HepG2 (cell line): ENCODE data around the gene POLR3F. TPM values are rescaled to one million over a fixed set of nuclear protein-coding genes. Genes with fewer than 3 reads are reported as not detected.

Experiments used
- ARID5B ChIP-seq: IDR thresholded peaks from 2 replicates; pipeline ENCODE4 v1.4.0; 2020; ENCODE audit warnings: mild to moderate bottlenecking, missing genetic modification reagents
- ARNT ChIP-seq: fragments of 450-650 bp; IDR thresholded peaks from 2 replicates; pipeline ENCODE4 v1.6.1; 2017
- CC2D1A ChIP-seq: sonication (generic); formaldehyde crosslinking; IDR thresholded peaks from 2 replicates; pipeline ENCODE4 v1.8.1; 2023; ENCODE audit warnings: mild to moderate bottlenecking, missing genetic modification reagents
- CENPBD1 ChIP-seq: sonication (generic); formaldehyde crosslinking; IDR thresholded peaks from 2 replicates; pipeline ENCODE4 v1.8.0; 2022; ENCODE audit warnings: missing genetic modification reagents, low read depth, mild to moderate bottlenecking, borderline replicate concordance
- E2F5 ChIP-seq: sonication (generic); formaldehyde crosslinking; conservative IDR thresholded peaks from 2 replicates; pipeline ENCODE4 v1.4.0; 2020; ENCODE audit warnings: missing genetic modification reagents
- HMG20B ChIP-seq: conservative IDR thresholded peaks from 2 replicates; pipeline ENCODE4 v1.6.1; 2016; ENCODE audit warnings: missing genetic modification reagents, missing compliant biosample characterization
- NCOA1 ChIP-seq: sonication (generic); formaldehyde crosslinking; IDR thresholded peaks from 2 replicates; pipeline ENCODE4 v1.9.0; 2021; ENCODE audit warnings: missing genetic modification reagents
- POGZ ChIP-seq: sonication (generic); formaldehyde crosslinking; IDR thresholded peaks from 2 replicates; pipeline ENCODE4 v1.4.0; 2020; ENCODE audit warnings: mild to moderate bottlenecking, missing genetic modification reagents
- PPARG ChIP-seq: conservative IDR thresholded peaks from 2 replicates; pipeline ENCODE4 v1.6.1; 2016; ENCODE audit warnings: missing biosample characterization, missing genetic modification reagents
- RCOR2 ChIP-seq: IDR thresholded peaks from 2 replicates; pipeline ENCODE4 v1.6.1; 2016; ENCODE audit warnings: missing biosample characterization, missing genetic modification reagents
- SIN3B ChIP-seq: fragments of 150-350 bp; IDR thresholded peaks from 2 replicates; pipeline ENCODE4 v1.6.1; 2014; ENCODE audit warnings: low read length
- ZBTB26 ChIP-seq: IDR thresholded peaks from 2 replicates; pipeline ENCODE4 v1.6.1; 2016; ENCODE audit warnings: missing compliant biosample characterization, missing genetic modification reagents, borderline replicate concordance
- ZBTB37 ChIP-seq: sonication (generic); formaldehyde crosslinking; IDR thresholded peaks from 2 replicates; pipeline ENCODE4 v1.4.0; 2020; ENCODE audit warnings: mild to moderate bottlenecking, missing genetic modification reagents
- ZC3H4 ChIP-seq: sonication (generic); formaldehyde crosslinking; IDR thresholded peaks from 2 replicates; pipeline ENCODE4 v1.4.0; 2020; ENCODE audit warnings: missing genetic modification reagents, borderline replicate concordance
- ZNF460 ChIP-seq: sonication (generic); formaldehyde crosslinking; IDR thresholded peaks from 2 replicates; pipeline ENCODE4 v1.5.1; 2020; ENCODE audit warnings: missing genetic modification reagents, mild to moderate bottlenecking, borderline replicate concordance
- ZNF710 ChIP-seq: sonication (generic); formaldehyde crosslinking; IDR thresholded peaks from 2 replicates; pipeline ENCODE4 v1.5.0; 2020; ENCODE audit warnings: mild to moderate bottlenecking, missing genetic modification reagents, borderline replicate concordance
- ZNF816 ChIP-seq: sonication (generic); formaldehyde crosslinking; IDR thresholded peaks from 2 replicates; pipeline ENCODE4 v1.8.0; 2022; ENCODE audit warnings: missing genetic modification reagents, mild to moderate bottlenecking, borderline replicate concordance
- ZSCAN22 ChIP-seq: sonication (generic); formaldehyde crosslinking; IDR thresholded peaks from 2 replicates; pipeline ENCODE4 v1.4.0; 2020; ENCODE audit warnings: mild to moderate bottlenecking, missing genetic modification reagents
- polyA plus RNA-seq, 8 experiments: library from polyadenylated mRNA; depleted of rRNA in 3 of 8; stranded (reverse) in 7 of 8; unstranded in 1 of 8; fragments of >200 nt; fragmentation: Illumina TruSeq in 4 of 8; extraction: Trizol in 4 of 8; gene quantifications; 2 replicates each; pipeline versions ENCODE4 v1.2.1 to v1.2.3, GENCODE V29; 2011 to 2016; ENCODE audit warnings: low read depth in 4 of 8, missing spikeins in 1 of 8, mixed read lengths in 1 of 8; ENCODE audit not compliant: insufficient read depth in 1 of 8
- total RNA-seq, 5 experiments: library from RNA; depleted of rRNA; stranded (reverse); fragments of >200 nt; fragmentation: Illumina TruSeq; extraction: Trizol; gene quantifications; 2 replicates each; pipeline ENCODE4 v1.2.3, GENCODE V29; 2016; ENCODE audit warnings: low read depth in 1 of 5

POLR3F gene
- total and polyA plus RNA-seq, 2 of the 13 experiments (the other 11 are each of a cell fraction or from before 2014, with no cell fraction given) = 11.7 to 25.5 TPM

GRCh38 chr20:18466894-18467730 lies at the start of gene POLR3F, which contains the start of gene DZANK1 (continued):
- TF ChIP-seq ZSCAN22 (CRISPR knock-in tag) (no peak), ARID5B (peak; percentile 67), PPARG (CRISPR knock-in tag) (peak; percentile 70), ZNF816 (CRISPR knock-in tag) (peak; percentile 71; the same call in 1 of the 2 replicates), ZBTB37 (no peak), RCOR2 (no peak; the same call in 1 of the 2 replicates), ZC3H4 (no peak), ARNT (no peak), ZNF710 (peak; percentile 37; the same call in 1 of the 2 replicates), CC2D1A (CRISPR knock-in tag) (no peak), E2F5 (CRISPR knock-in tag) (peak; percentile 65; the same call in 1 of the 2 replicates), ZBTB26 (CRISPR knock-in tag) (0 out of 2 replicates have a peak, but pooled peaks have one; percentile 42), ZNF460 (no peak), CENPBD1 (CRISPR knock-in tag) (no peak), NCOA1 (peak; percentile 62), SIN3B (peak; percentile 100), POGZ (CRISPR knock-in tag) (0 out of 2 replicates have a peak, but pooled peaks have one; percentile 74), HMG20B (CRISPR knock-in tag) (peak; percentile 79)
